ENCODE data around the gene PYGM.
A peak's percentile ranks its signal among the peaks of the same experiment; 100 is the strongest.

Gene PYGM

DNA sequence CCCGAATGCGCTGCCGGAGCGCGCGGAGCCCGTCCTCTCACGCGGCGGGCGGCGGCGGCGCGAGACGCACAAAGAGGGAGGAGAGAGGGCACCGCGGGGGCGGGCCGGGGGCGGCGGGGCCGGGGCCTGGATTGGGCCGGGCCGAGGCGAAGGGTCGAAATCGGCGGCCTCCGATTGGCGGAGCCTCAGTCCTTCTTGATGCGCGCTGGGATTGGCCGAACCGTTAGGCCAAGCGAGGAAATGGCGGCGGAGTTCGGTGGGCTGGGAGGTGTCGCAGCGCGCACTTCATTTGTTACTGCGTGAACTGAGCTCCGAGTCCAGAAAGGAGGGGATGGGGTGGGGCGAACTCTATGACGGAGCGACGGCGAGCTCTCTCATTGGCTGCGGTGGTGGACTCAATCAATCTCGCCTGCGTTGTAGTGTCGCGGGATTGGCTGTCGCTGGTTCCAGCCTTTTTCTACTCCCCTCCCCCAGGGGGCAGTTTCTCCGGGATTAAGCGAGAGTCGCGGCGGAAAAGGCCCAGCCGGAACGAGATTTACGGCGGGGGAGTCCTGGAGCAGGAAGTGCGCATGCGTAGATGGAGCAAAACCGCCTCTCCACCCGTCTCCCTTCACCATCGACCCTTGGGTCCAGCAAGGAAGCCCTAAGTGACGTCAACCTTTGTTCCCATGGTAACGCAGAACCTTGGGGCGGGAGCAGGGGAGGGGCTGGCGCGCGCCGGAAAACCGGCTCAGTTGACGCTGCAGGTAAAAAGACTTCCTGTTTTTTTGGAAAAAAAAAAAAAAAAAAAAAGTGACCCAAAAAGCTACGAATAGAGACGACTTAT is 18.9 kb upstream of the PYGM start, which contains the start of gene SF1:
SF1 (minus strand) TSS at position 70 of the 826 bp plus-strand sequence. CDS start 150 bp downstream, outside the sequence.
- peaks cover 52% of the 10 kb centered on the region for H3K4me1 ChIP-seq
- peaks cover 40% of the 10 kb centered on the region for H4K20me1 ChIP-seq
- no peak for TF ChIP-seq Cebpa-rat (IDR thresholded peaks at IDR 0.05)
- no peaks in the 10 kb centered on the region for H3K9me3 ChIP-seq
- H3K9ac ChIP-seq: peak within 1 kb of the TSS; percentile 100
- H3K27me3 ChIP-seq: no peaks in the 10 kb centered on the region
- H3K36me3 ChIP-seq: peaks cover 38% of the 10 kb centered on the region
- peak within 1 kb of the TSS; percentile 100 for H3K4me2 ChIP-seq
- H3K4me3 ChIP-seq: peak within 1 kb of the TSS; percentile 96
- peak within 1 kb of the TSS; percentile 100 for H3K27ac ChIP-seq

DNA sequence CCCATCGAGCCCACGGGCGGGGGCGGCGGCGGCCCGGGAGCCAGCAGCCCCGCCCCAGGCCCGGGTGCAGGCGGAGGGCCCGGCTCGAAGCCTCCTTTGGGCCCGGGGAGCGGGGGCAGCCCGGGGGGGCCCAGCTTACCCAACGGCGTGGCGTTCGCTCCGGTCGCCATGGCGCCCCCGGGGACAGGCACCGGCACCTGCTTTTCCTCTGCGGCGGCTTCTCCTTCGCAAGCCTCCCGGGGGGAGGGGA is 18.4 kb upstream of the PYGM start:
- Histone ChIP-seq H3K27me3 (no peaks in the 10 kb centered on the region), H3K4me1 (peaks cover 57% of the 10 kb centered on the region), H3K9ac (peak overlapping the region; percentile 100), H3K9me3 (no peaks in the 10 kb centered on the region), H3K27ac (peak overlapping the region; percentile 100), H3K4me3 (peak overlapping the region; percentile 96), H3K4me2 (peak overlapping the region; percentile 29; the same call in 1 of the 2 replicates), H3K36me3 (peaks cover 43% of the 10 kb centered on the region), H4K20me1 (peaks cover 45% of the 10 kb centered on the region)
- TF ChIP-seq Cebpa-rat (IDR thresholded peaks at IDR 0.05): no peak

DNA sequence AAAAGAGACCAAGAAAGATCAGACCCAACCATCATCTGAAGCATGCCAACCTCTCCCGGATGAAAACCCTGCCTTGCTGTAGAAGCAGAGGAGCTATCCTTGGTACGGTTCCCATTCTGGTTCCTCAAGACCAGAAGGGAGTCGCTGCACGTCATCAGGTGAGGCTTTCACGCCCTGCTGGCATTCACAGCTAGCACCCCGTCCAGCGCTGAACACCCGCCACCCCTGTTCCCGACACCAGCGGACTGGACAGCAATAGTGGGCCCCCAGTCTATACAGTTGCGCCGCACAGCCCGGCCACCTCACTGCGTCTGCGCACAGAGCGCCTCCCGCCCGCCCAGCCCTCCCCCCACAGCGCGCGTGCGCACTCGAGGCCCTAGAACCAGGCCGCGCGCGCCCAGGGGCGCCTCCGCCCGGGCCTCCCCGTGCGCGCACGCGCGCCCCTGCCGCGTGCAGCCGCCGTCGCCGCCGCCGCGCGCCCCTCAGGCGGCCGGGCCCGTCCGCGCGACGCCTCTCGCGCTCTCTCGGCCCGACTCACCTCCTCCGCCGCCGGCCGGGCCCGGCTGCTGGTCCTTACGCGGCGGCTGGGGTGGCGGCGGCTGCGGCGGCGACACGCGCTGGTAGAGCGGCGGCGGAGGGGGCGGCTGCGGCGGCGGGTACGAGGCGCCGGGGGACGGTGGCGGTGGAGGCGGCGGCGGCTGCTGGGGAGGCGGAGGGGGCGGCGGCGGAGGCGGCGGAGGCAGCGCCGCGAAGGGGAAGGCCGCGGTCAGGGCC is 17.9 kb upstream of the PYGM start:
- Histone ChIP-seq H4K20me1 (peaks cover 50% of the 10 kb centered on the region), H3K4me2 (peak overlapping the region; percentile 100), H3K27ac (peak overlapping the region; percentile 100), H3K4me3 (peak overlapping the region; percentile 96), H3K4me1 (peaks cover 57% of the 10 kb centered on the region), H3K9me3 (no peaks in the 10 kb centered on the region), H3K27me3 (no peaks in the 10 kb centered on the region), H3K36me3 (peaks cover 48% of the 10 kb centered on the region), H3K9ac (peak overlapping the region; percentile 100)
- no peak for TF ChIP-seq Cebpa-rat (IDR thresholded peaks at IDR 0.05)

DNA sequence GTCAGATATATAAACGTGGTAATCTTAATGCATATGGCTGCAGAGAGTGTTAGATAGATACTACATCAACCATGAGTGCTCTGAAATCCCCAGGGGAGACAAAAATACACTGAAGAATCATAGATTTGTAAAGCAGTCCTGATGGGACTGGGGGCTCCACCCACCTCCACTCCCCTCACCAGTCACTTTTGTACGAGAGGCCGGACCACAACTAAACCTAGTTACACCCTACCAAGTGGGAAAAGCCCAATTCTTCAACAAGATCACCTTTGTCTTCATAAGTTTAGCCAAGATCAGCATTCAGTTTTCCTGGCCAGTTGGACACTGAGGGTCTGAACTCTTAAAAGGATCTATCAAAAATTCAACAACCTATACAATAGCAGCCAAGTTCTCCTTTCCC is 17.1 kb upstream of the PYGM start:
- Histone ChIP-seq H3K4me2 (peak overlapping the region; percentile 100), H3K27me3 (no peaks in the 10 kb centered on the region), H3K9me3 (no peaks in the 10 kb centered on the region), H3K4me1 (peaks cover 63% of the 10 kb centered on the region), H3K27ac (peak overlapping the region; percentile 100), H3K9ac (peak overlapping the region; percentile 100), H3K36me3 (peaks cover 56% of the 10 kb centered on the region), H3K4me3 (peak overlapping the region; percentile 96), H4K20me1 (peaks cover 58% of the 10 kb centered on the region)
- no peak for TF ChIP-seq Cebpa-rat (IDR thresholded peaks at IDR 0.05)

DNA sequence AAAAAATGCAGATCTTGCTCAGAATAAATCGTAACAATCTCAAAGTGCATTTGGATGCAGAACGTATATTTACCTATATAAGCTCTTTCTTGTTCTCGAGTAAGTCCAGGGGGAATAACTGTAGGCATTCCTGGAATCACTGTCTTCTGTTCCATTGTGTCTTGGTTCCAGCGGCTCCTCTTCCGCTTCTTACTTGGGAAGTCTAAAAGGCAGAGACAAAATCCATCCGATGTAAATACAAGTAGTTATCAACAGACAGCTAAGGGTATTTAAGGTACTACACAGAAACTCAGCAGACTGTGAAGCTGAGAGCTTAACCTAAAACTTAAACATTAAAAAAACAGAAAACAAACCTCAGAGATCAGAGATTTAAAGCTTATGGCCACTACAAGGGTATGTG is 16.7 kb upstream of the PYGM start:
- H4K20me1 ChIP-seq: peaks cover 62% of the 10 kb centered on the region

DNA sequence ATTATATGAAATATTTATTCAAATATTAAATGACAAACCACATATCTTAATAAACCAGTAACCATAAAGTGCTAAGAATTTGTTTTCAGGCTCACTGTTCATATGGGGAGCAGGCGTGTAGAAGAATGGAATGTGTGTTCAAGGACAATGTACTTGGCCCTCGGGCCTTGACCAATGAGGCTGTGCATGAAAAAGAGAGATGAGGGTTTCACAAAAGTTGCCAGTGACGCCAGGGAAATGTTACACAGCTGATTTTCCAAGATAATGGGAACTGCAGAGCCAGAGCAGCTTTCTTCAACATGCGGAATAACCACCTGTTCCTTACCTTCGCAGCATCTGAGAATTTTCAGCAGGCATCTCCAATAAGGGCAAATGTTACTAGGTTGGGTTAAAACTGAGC is 14.4 kb upstream of the PYGM start:
- no peaks in the 10 kb centered on the region for H3K27me3 ChIP-seq
- TF ChIP-seq Cebpa-rat (IDR thresholded peaks at IDR 0.05): no peak
- no peaks in the 10 kb centered on the region for H3K9me3 ChIP-seq
- peaks cover 85% of the 10 kb centered on the region for H4K20me1 ChIP-seq
- no peak overlapping the region for H3K9ac ChIP-seq
- no peak overlapping the region for H3K27ac ChIP-seq
- peaks cover 80% of the 10 kb centered on the region for H3K4me1 ChIP-seq
- no peak overlapping the region for H3K4me3 ChIP-seq
- peak overlapping the region; percentile 100 for H3K4me2 ChIP-seq
- peaks cover 83% of the 10 kb centered on the region for H3K36me3 ChIP-seq

More for the DNA sequence above, 16.7 kb upstream of the PYGM start:
- H3K4me3 ChIP-seq: peak overlapping the region; percentile 96
- peaks cover 61% of the 10 kb centered on the region for H3K36me3 ChIP-seq
- peaks cover 67% of the 10 kb centered on the region for H3K4me1 ChIP-seq
- H3K9ac ChIP-seq: peak overlapping the region; percentile 100
- no peaks in the 10 kb centered on the region for H3K9me3 ChIP-seq
- H3K4me2 ChIP-seq: peak overlapping the region; percentile 100
- no peak for TF ChIP-seq Cebpa-rat (IDR thresholded peaks at IDR 0.05)
- no peaks in the 10 kb centered on the region for H3K27me3 ChIP-seq
- no peak overlapping the region for H3K27ac ChIP-seq

DNA sequence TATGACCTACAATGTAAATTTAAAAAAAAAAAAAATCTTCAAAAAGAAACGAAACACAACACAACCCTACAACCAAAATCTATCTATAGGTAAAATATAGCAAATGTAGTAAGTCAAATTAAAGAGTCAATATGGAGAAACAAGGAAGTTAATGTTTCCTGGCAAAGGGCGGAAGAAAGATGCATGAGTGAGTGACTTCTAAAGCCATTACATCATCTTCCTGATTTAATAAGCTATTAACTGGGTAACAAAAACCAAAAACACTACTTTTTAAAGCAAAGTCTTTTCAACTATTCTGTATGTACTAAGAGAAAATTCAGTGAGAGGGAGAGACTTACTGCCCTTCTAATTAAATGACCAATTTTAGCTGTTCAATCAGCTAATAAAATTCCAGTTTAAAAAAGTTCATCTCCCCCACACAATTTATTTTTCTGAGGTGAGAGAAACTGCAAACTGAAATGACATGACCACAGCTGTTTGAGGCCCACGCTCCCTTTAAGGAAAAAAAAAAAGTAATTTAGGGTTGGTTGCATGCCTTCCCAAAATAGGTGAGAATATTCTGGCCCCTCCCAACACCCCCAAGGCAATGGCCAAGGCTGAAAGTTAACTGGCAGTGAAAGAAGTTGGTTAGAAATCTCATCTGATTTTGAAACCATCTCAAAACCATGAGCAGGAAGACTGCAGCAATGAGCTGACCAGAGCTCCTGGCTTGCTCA is 12.7 kb upstream of the PYGM start:
- H3K4me3 ChIP-seq: peak overlapping the region; percentile 43
- peak overlapping the region; percentile 61 for H3K9ac ChIP-seq
- no peaks in the 10 kb centered on the region for H3K27me3 ChIP-seq
- peaks cover 97% of the 10 kb centered on the region for H3K4me1 ChIP-seq
- peaks cover 100% of the 10 kb centered on the region for H3K36me3 ChIP-seq
- peaks cover 100% of the 10 kb centered on the region for H4K20me1 ChIP-seq
- H3K9me3 ChIP-seq: no peaks in the 10 kb centered on the region
- peak overlapping the region; percentile 100 for H3K4me2 ChIP-seq
- peak overlapping the region; percentile 60 for H3K27ac ChIP-seq
- no peak for TF ChIP-seq Cebpa-rat (IDR thresholded peaks at IDR 0.05)

DNA sequence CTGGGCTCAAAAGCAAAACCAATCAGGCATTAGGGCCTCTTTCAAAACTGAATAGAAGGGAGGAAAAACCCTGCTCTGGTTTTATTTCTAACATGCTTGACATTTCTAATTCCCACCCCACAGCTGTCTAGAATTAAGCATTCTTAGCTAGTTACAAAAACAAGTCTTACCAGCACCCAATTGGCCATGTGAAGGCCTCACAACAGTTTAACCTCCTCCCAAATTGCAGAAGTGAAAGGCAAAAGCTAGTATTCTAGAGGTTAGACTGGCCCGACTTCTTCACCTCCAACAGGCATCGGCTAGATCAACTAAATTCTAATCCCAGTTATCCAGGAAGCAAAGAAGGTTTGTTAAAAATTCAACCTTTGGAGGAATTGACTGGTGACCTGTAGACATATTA is 12.1 kb upstream of the PYGM start:
- H4K20me1 ChIP-seq: peaks cover 100% of the 10 kb centered on the region
- H3K9me3 ChIP-seq: no peaks in the 10 kb centered on the region
- TF ChIP-seq Cebpa-rat (IDR thresholded peaks at IDR 0.05): no peak
- H3K4me1 ChIP-seq: peaks cover 100% of the 10 kb centered on the region
- peak overlapping the region; percentile 43; the same call in 1 of the 2 replicates for H3K4me3 ChIP-seq
- H3K4me2 ChIP-seq: peak overlapping the region; percentile 100
- H3K27me3 ChIP-seq: no peaks in the 10 kb centered on the region
- peaks cover 100% of the 10 kb centered on the region for H3K36me3 ChIP-seq
- H3K27ac ChIP-seq: peak overlapping the region; percentile 60
- H3K9ac ChIP-seq: peak overlapping the region; percentile 61; the same call in 1 of the 2 replicates

DNA sequence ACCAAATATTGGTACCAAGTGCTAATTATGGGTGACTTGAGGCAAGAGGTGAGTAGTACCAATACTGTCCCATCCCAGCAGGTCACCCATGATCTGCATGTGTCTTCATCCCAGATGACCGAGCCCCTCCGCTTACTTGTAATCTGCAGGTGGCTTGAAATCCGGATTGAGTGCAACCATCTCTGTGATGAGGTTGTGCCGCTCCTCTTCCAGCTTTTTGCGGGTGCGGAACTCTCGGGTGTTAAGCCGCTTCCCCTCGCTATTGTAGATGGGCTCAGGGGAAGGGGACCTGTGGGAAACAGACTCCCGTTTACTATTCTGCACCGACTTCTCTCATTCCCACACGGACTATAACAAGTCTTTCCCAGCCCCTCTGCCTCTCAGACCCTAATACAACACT is 10.3 kb upstream of the PYGM start:
- H3K27me3 ChIP-seq: no peaks in the 10 kb centered on the region
- no peak overlapping the region for H3K27ac ChIP-seq
- H3K9me3 ChIP-seq: no peaks in the 10 kb centered on the region
- no peak for TF ChIP-seq Cebpa-rat (IDR thresholded peaks at IDR 0.05)
- H3K9ac ChIP-seq: no peak overlapping the region
- no peak overlapping the region for H3K4me3 ChIP-seq
- peaks cover 100% of the 10 kb centered on the region for H4K20me1 ChIP-seq
- peaks cover 98% of the 10 kb centered on the region for H3K4me1 ChIP-seq
- H3K4me2 ChIP-seq: no peak overlapping the region
- H3K36me3 ChIP-seq: peaks cover 99% of the 10 kb centered on the region

Measured in BLaER1 (cell line).